ENCODE results near the gene DIP2A.

DIP2A gene

GRCh38 chr21:46538262-46538661 lies 79.6 kb downstream of the DIP2A start:
- no peak for DNase-seq

GRCh38 chr21:46538851-46539666 lies 80.4 kb downstream of the DIP2A start:
- DNase-seq: no peak

DNA sequence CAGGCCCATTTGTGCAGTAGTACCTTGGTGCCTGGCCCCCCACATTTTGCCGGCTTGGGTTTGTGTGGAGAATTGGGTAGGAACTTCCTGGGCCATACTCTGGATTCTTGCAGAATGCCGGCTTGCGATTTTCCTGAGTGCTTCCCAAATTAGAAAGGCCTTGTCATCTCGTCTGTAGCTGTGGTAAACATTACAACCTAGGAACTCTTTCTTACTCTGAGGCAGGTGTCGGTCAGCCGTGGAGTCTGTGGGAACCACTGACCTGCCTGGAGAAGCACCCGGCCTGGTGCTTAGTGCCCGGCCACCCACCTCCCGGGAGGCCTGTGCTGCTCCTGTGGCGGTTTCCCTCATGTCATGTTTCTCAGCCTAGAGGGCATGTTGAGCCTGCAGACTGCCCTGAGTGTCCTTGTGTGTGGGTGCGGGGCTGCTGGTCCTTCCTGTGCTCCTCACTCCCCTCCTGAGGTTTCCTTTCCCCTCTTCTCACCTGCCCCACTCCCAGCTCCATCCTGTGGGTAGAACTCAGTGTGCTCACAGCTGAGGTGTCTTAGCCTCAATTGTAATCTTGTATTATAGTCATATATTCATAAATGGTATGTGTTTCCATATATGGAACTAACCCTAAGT lies 81.5 kb downstream of the DIP2A start:
- DNase-seq: no peak

DNA sequence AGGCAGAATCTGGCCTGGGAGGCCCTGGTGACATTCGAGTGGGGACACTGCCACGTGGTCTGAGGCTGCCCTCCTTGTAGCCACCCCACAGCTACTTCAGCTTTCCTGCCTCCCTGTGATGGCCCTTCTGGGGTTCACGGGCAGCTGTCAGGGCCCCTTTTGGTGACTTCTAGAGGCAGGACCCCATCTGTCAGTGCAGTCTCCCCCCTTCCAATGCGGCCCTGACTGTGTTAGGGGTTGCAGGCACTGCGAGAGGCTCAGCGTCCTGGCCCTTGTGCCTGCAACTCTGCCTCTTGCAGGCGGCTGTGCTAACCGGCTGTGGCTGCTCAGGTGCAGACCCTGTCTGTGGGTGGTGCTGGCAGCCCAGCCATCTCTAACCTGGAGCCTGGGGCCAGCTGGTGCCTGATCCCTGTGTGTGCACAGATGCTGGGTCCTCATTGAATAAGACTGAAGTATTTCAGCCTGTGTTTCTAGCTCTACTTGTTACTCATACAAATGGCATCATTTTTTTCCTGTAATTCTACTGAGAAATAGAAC lies 84.0 kb downstream of the DIP2A start:
- DNase-seq: no peak

GRCh38 chr21:46543306-46543705 lies 84.6 kb downstream of the DIP2A start:
- no peak for DNase-seq

- DNase-seq: no peak
Observed at GRCh38 chr21:46544003-46544402, 85.3 kb downstream of the DIP2A start.

GRCh38 chr21:46544824-46545223 lies 86.1 kb downstream of the DIP2A start:
- no peak for DNase-seq

GRCh38 chr21:46545363-46545762 lies 86.7 kb downstream of the DIP2A start:
- no peak for DNase-seq

GRCh38 chr21:46545911-46546310 lies 87.2 kb downstream of the DIP2A start:
- no peak for DNase-seq

GRCh38 chr21:46546799-46547198 lies 88.1 kb downstream of the DIP2A start:
- DNase-seq: no peak

DNA sequence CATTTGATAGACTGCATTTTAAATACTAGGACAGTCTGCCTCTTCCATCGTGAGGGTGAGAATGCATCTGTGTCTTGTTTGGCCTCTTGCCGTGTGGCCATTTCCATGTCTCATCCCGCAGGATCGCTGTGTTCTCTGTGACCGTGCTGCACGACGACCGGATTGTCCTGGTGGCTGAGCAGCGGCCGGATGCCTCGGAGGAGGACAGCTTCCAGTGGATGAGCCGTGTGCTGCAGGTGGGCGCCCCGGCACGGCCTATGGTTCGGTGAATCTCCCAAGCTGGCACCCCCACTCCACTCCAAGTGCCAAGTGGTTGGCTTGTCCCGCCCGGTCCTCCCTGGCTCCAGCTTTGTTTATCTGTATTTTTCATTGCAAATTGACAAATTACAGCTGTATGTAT lies 91.0 kb downstream of the DIP2A start:
- no peak for DNase-seq

- no peak for DNase-seq
Observed at GRCh38 chr21:46550116-46550941, 91.6 kb downstream of the DIP2A start.

DNA sequence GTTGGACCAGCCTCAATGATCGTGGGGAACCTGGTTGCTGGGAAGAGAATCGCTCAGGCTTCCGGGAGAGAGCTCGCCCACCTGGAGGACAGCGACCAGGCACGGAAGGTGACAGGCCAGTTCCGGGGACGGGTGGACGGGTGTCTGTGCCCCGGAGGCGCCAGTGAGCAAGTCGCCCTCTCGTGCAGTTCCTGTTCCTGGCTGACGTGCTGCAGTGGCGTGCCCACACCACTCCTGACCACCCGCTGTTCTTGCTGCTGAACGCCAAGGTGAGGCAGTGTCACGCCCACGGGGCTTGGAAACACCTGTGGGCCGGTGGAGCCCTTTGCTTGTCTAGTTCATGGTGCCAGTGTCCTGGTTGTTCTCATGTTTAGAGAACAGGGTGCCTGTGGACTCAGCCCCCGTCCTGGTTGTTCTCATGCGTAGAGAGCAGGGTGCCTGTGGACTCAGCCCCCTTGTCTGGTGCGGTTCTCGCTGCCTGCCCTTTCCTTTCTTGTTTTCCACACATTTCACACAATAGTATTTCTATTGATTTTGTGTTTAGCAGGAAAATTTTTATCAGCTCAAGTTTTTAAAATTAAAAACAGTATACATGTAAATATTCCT lies 93.0 kb downstream of the DIP2A start:
- DNase-seq: no peak

GRCh38 chr21:46552274-46552673 lies 93.6 kb downstream of the DIP2A start:
- DNase-seq: no peak

GRCh38 chr21:46552865-46553379 lies 94.2 kb downstream of the DIP2A start:
- DNase-seq: no peak

DNA sequence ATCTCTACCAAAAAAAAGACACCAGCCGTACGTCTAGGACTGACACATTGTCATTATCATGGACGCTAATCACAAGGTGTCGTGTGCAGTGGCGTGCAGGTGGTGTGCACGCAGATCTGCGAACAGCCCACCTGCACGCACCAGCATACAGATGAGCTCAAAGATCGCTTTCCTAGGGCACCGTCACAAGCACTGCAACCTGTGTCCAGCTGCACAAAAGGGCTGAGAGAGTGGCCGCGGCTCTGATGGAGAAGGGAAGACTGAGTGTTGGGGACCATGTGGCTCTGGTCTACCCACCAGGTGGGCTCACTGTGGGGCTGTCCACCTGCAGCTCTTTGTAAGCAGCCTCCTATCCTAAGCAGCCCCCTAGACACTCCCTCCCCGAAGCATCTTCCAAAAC lies 95.3 kb downstream of the DIP2A start:
- DNase-seq: no peak

DNA sequence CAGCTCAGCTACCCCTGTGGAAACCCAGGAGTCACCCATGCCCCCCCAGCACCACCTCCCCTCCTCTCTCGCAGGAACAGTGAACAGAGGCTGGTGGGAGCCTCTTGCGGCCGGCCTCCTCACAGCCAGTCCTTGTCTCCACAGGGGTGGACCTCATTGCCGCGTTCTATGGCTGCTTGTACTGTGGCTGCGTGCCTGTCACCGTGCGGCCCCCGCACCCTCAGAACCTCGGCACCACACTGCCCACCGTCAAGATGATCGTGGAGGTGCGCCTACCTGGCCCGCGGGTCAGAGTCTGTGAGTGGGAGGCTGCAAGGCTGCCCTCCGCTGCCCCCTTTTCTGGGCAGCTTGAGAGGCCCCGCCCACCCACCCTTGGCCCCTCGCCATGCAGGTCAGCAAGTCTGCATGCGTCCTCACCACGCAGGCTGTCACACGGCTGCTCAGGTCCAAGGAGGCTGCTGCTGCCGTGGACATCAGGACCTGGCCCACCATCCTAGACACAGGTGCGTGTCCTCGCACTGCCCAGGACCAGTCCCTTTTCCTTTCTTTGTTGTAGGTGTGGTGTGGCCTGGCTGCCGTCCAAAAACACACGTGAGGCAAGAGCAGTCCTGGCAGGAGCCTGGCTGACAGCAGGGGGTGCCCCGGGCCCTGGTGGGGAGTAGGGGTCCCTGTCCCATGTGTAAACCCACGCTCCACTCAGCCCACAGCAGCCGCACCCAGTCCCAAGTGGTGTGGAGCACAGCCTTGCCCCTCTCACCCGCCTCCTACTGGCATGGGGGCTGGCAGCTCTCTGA lies 95.9 kb downstream of the DIP2A start:
- DNase-seq: no peak

DNA sequence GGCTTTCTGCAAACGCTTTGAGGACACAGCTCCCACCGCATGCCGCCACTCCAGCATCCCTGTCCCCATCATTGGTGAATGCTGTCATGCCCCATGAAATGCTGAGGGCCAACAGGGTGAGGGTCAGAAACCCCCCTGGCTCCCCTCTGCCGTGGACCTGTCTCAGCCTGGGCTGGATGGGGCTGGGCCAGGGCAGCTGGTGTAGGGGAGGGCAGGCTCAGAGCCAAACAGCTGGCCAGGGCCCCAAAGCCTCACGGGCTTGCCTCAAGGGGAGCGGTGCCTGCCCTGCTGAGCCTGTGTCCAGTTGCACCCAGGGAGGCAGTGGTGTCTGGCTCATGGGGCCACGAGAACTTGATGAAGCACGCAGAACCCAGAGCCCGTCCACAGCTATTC lies 96.5 kb downstream of the DIP2A start:
- no peak for DNase-seq

GRCh38 chr21:46555678-46556077 lies 97.0 kb downstream of the DIP2A start:
- no peak for DNase-seq

DNA sequence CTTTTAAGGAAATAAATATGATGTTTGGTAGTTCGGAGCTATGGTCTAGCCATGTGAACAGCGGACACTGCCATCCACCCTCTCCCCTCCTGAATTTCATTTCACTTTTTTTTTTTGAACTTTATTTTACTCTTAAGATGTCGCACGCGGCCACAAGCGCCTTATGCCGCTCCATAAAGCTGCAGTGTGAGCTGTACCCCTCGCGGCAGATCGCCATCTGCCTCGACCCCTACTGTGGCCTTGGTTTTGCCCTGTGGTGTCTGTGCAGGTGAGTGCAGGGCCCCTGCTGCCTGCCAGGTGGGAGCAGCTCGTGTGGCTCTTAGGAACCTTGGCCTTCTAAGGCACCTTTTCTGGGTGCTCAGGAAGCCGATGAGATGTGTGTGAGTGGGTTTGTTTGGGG lies 98.1 kb downstream of the DIP2A start:
- DNase-seq: no peak

- DNase-seq: no peak
Observed at GRCh38 chr21:46557469-46557868, 98.8 kb downstream of the DIP2A start.

GRCh38 chr21:46557919-46558392 lies 99.3 kb downstream of the DIP2A start:
- DNase-seq: no peak

Measured in NCI-H2107 (cell line).